Measurements from ENCODE around the gene MON1A. TPM values are rescaled to one million over a fixed set of nuclear protein-coding genes. Genes with fewer than 3 reads are reported as not detected.
A peak's percentile ranks its signal among the peaks of the same experiment; 100 is the strongest.

MON1A gene
- total RNA-seq, 1 experiment from 2014 or later, result 9.0 TPM

GRCh38 chr3:49929291-49930167, at the start of gene MON1A (continued):
- TF ChIP-seq CTCF (IDR thresholded peaks at IDR 0.05 in 2 of 3, conservative IDR thresholded peaks at IDR 0.05 in 1 of 3; ENCODE audit: borderline replicate concordance in 1 of 3, insufficient read depth in 1 of 3, low read depth in 2 of 3, low read length in 2 of 3) (peak; percentile 32 to 46 (median 32); a peak in 4 of 6 replicates), YY1 (IDR thresholded peaks at IDR 0.05; ENCODE audit: extremely low read depth, insufficient replicate concordance, low read depth, low read length) (peak; percentile 9), SIN3A (IDR thresholded peaks at IDR 0.05; ENCODE audit: low read depth) (peak; percentile 94), POLR2AphosphoS5 (IDR thresholded peaks at IDR 0.05; ENCODE audit: low read depth, low read length) (peak; percentile 59)

GRCh38 chr3:49976942-49977341, 47.3 kb upstream of the MON1A start:
- DNase-seq (ENCODE audit: low read depth, low spot score) (no peak), ATAC-seq (no peak)
- intact Hi-C loops (cut with micrococcal nuclease), result no loop called here
- Histone ChIP-seq H4K20me1 (ENCODE audit: insufficient read depth) (no peaks in the 10 kb centered on the region), H3K9me3 (ENCODE audit: control insufficient read depth in 1 of 2, insufficient read depth in 1 of 2, low read depth in 1 of 2, low read length in 2 of 2) (no peaks in the 10 kb centered on the region), H3K4me1 (ENCODE audit: control insufficient read depth in 1 of 2, insufficient read depth in 2 of 2, low read length in 2 of 2) (no peaks in the 10 kb centered on the region), H3K27ac (ENCODE audit: low read depth, low read length) (no peak overlapping the region), H3K4me3 (replicated peaks in 1 of 2; ENCODE audit: low read depth in 1 of 2, low read length in 2 of 2) (no peak overlapping the region), H3K4me2 (ENCODE audit: low read length) (no peak overlapping the region), H3K36me3 (ENCODE audit: control insufficient read depth in 1 of 2, insufficient read depth in 2 of 2, low read length in 2 of 2) (peaks cover 2 to 13% of the 10 kb centered on the region in 2 experiments; a peak in 3 of 4 replicates), H3K27me3 (ENCODE audit: insufficient read depth, low read length) (no peaks in the 10 kb centered on the region), H2AFZ (ENCODE audit: low read depth, low read length, poor library complexity, severe bottlenecking) (no peak overlapping the region), H3K9ac (ENCODE audit: low read length) (no peak overlapping the region), H3K9me2 (ENCODE audit: insufficient read depth) (no peaks in the 10 kb centered on the region), H3K79me2 (ENCODE audit: insufficient read depth, low read length) (peaks cover 18% of the 10 kb centered on the region; the same call in 1 of the 2 replicates)
- POLR2A ChIA-PET, result no interaction called here
- RAD21 ChIA-PET (ENCODE audit: low non-redundant PET in 1 of 2, low total read pairs in 2 of 2, uncharacterized antibody in 2 of 2, unreplicated experiment in 2 of 2), result no interaction called here
- TSS peak; percentile 19 for BruUV-seq (replicated peaks)
- TF ChIP-seq CTCF (IDR thresholded peaks at IDR 0.05 in 2 of 3, conservative IDR thresholded peaks at IDR 0.05 in 1 of 3; ENCODE audit: borderline replicate concordance in 1 of 3, insufficient read depth in 1 of 3, low read depth in 2 of 3, low read length in 2 of 3) (no peak), TCF7L2 (IDR thresholded peaks at IDR 0.05; ENCODE audit: borderline replicate concordance, extremely low read depth, insufficient read depth, insufficient read length) (no peak), POLR2A (IDR thresholded peaks at IDR 0.05; ENCODE audit: borderline replicate concordance, extremely low read depth, insufficient read depth, insufficient read length) (no peak), CEBPB (IDR thresholded peaks at IDR 0.05; ENCODE audit: low read depth) (no peak), SIN3A (IDR thresholded peaks at IDR 0.05; ENCODE audit: low read depth) (no peak), ZNF274 (IDR thresholded peaks at IDR 0.05; ENCODE audit: low read depth, low read length) (no peak), ZBTB33 (IDR thresholded peaks at IDR 0.05; ENCODE audit: extremely low read depth, insufficient replicate concordance, low read length) (no peak), EZH2phosphoT487 (IDR thresholded peaks at IDR 0.05; ENCODE audit: borderline replicate concordance) (no peak), EGR1 (IDR thresholded peaks at IDR 0.05; ENCODE audit: low read depth) (no peak), YY1 (IDR thresholded peaks at IDR 0.05; ENCODE audit: extremely low read depth, insufficient replicate concordance, low read depth, low read length) (no peak), EZH2 (IDR thresholded peaks at IDR 0.05) (no peak), FOSL1 (IDR thresholded peaks at IDR 0.05; ENCODE audit: low read depth) (no peak), CBX3 (IDR thresholded peaks at IDR 0.05; ENCODE audit: low read depth) (no peak), ATF3 (IDR thresholded peaks at IDR 0.05) (no peak)
- CTCF ChIA-PET, result no interaction called here
